ENCODE data around the gene PPA2. TPM values are rescaled to one million over a fixed set of nuclear protein-coding genes. Genes with fewer than 3 reads are reported as not detected.

Gene PPA2
- total RNA-seq, 3 donors from 2014 or later (not counting 1 experiment from before 2014, with no cell fraction given) = 41.6 to 50.6 (median 48.0) TPM

DNA sequence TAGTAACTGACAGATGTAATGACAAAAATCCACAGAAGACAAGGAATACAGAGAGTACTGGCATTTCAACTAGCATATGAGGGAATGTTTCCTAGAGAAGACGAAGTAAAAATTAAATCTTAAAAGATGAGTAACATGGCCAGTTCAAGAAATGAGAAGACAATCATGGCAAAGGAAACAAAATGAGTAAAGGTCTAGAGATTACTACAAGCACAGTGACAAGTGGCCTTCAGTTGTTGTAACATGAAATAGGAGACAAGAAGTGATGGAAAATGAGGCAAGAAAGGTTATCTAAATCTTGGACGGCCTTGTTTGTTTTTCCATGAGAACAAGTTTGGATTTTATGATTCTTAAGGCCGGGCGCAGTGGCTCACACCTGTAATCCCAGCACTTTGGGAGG lies 81.0 kb downstream of the PPA2 start:
- H3K36me3 Mint-ChIP-seq = peaks cover 16% of the 10 kb centered on the region
- TF ChIP-seq, protein P1, sequence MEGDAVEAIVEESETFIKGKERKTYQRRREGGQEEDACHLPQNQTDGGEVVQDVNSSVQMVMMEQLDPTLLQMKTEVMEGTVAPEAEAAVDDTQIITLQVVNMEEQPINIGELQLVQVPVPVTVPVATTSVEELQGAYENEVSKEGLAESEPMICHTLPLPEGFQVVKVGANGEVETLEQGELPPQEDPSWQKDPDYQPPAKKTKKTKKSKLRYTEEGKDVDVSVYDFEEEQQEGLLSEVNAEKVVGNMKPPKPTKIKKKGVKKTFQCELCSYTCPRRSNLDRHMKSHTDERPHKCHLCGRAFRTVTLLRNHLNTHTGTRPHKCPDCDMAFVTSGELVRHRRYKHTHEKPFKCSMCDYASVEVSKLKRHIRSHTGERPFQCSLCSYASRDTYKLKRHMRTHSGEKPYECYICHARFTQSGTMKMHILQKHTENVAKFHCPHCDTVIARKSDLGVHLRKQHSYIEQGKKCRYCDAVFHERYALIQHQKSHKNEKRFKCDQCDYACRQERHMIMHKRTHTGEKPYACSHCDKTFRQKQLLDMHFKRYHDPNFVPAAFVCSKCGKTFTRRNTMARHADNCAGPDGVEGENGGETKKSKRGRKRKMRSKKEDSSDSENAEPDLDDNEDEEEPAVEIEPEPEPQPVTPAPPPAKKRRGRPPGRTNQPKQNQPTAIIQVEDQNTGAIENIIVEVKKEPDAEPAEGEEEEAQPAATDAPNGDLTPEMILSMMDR (IDR thresholded peaks at IDR 0.05) = no peak
- Histone ChIP-seq H3K4me1 (ENCODE audit: control insufficient read depth, insufficient read depth, low read length) (no peaks in the 10 kb centered on the region), H3K27ac (ENCODE audit: low read length) (no peak overlapping the region), H3K4me3 (ENCODE audit: low read length) (no peak overlapping the region), H3K27me3 (ENCODE audit: control insufficient read depth, insufficient read depth, low read length) (no peaks in the 10 kb centered on the region), H3K9me3 (ENCODE audit: control insufficient read depth, insufficient read depth, low read length) (no peaks in the 10 kb centered on the region), H3K36me3 (ENCODE audit: control insufficient read depth, insufficient read depth, low read length) (peaks cover 12% of the 10 kb centered on the region)
- intact Hi-C loops (cut with micrococcal nuclease) = no loop called here
- ATAC-seq (no peak), DNase-seq (no peak)
- no peaks in the 10 kb centered on the region for H3K27me3 Mint-ChIP-seq (ENCODE audit: low read depth in 2 of 2)
- H3K9me3 Mint-ChIP-seq = no peaks in the 10 kb centered on the region
- peaks cover 4 to 8% of the 10 kb centered on the region in 2 donors for H3K4me1 Mint-ChIP-seq
- no peak overlapping the region for H3K27ac Mint-ChIP-seq
- no peak overlapping the region for H3K4me3 Mint-ChIP-seq
- WGBS (ENCODE audit: insufficient coverage) = 95% methylated on average over 4 of the region's 4 CpGs

DNA sequence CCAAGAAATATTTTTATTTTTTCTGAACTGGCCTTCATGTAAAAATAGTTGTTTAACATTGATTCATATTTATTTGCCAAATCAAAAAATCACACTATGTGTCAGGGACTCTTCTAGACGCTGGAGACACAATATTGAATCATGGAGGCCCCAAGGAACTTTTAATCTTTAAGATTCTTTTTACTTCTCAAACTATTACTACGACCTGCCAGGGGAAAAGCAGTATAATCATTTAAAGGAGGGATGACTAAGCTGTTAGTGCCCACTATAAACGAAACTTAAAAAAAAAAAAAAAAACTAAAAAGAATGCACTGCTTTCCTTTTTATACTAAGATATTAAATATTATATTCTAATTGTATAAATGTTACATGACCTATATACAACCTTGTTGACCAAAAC lies 84.7 kb downstream of the PPA2 start:
- TF ChIP-seq, protein P1 (IDR thresholded peaks at IDR 0.05) = no peak
- H3K36me3 Mint-ChIP-seq = peaks cover 7% of the 10 kb centered on the region
- H3K27me3 Mint-ChIP-seq (ENCODE audit: low read depth in 2 of 2) = no peaks in the 10 kb centered on the region
- H3K9me3 Mint-ChIP-seq = no peaks in the 10 kb centered on the region
- DNase-seq = no peak
- Histone ChIP-seq H3K4me3 (ENCODE audit: low read length) (no peak overlapping the region), H3K27me3 (ENCODE audit: control insufficient read depth, insufficient read depth, low read length) (no peaks in the 10 kb centered on the region), H3K4me1 (ENCODE audit: control insufficient read depth, insufficient read depth, low read length) (no peaks in the 10 kb centered on the region), H3K27ac (ENCODE audit: low read length) (no peak overlapping the region), H3K36me3 (ENCODE audit: control insufficient read depth, insufficient read depth, low read length) (peaks cover 25% of the 10 kb centered on the region), H3K9me3 (ENCODE audit: control insufficient read depth, insufficient read depth, low read length) (no peaks in the 10 kb centered on the region)
- H3K4me1 Mint-ChIP-seq = peaks cover 4 to 8% of the 10 kb centered on the region in 2 donors
- WGBS (ENCODE audit: insufficient coverage) = 83% methylated on average over 1 of the region's 3 CpGs
- ATAC-seq = no peak
- H3K4me3 Mint-ChIP-seq = no peak overlapping the region
- H3K27ac Mint-ChIP-seq = no peak overlapping the region
- intact Hi-C loops (cut with micrococcal nuclease) = no loop called here

DNA sequence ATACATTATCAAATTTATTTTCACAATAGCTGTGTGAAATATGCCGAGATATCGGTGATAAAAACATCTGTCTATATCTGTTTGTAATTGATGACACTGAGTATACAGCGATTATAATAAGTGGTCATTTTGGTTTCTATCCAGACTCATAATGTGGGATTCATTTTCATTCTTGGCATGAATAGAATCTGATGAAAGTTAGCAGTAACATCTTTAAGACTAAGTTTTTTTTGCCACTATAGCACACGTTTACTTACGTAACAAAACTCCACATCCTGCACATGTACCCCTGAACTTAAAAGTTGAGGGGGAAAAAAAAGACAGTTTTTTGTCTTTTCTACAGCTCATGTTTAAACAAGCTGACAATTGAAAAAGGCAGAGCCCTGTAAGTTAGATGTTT lies 86.4 kb downstream of the PPA2 start:
- intact Hi-C loops (cut with micrococcal nuclease) = no loop called here
- Histone ChIP-seq H3K27me3 (ENCODE audit: control insufficient read depth, insufficient read depth, low read length) (no peaks in the 10 kb centered on the region), H3K36me3 (ENCODE audit: control insufficient read depth, insufficient read depth, low read length) (peaks cover 31% of the 10 kb centered on the region), H3K9me3 (ENCODE audit: control insufficient read depth, insufficient read depth, low read length) (no peaks in the 10 kb centered on the region), H3K27ac (ENCODE audit: low read length) (no peak overlapping the region), H3K4me3 (ENCODE audit: low read length) (no peak overlapping the region), H3K4me1 (ENCODE audit: control insufficient read depth, insufficient read depth, low read length) (no peaks in the 10 kb centered on the region)
- 100% methylated on average over 2 of the region's 5 CpGs for WGBS (ENCODE audit: insufficient coverage)
- peaks cover 4 to 8% of the 10 kb centered on the region in 2 donors for H3K4me1 Mint-ChIP-seq
- H3K27me3 Mint-ChIP-seq (ENCODE audit: low read depth in 2 of 2) = no peaks in the 10 kb centered on the region
- ATAC-seq (no peak), DNase-seq (no peak)
- H3K4me3 Mint-ChIP-seq = no peak overlapping the region
- TF ChIP-seq, protein P1 (IDR thresholded peaks at IDR 0.05) = no peak
- no peak overlapping the region for H3K27ac Mint-ChIP-seq
- H3K9me3 Mint-ChIP-seq = no peaks in the 10 kb centered on the region
- peaks cover under 1% of the 10 kb centered on the region for H3K36me3 Mint-ChIP-seq

DNA sequence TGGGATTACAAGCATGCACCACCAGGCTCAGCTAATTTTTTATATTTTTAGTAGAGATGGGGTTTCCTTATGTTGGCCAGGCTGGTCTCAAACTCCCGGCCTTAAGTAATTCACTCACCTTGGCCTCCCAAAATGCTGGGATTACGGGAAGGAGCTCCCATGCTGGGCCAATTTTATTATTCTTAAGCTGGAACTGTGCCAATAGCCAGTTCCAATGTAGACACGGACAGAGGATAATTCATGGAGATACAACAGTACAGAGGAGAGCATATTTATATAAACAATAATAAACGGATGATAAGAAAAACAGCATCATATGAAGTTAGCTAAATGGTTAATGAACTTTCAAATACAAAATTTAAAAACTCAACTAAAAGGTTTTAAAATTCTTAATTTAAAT lies 87.8 kb downstream of the PPA2 start:
- TF ChIP-seq, protein P1 (IDR thresholded peaks at IDR 0.05) = no peak
- Mint-ChIP-seq H3K4me3 (no peak overlapping the region), H3K9me3 (no peaks in the 10 kb centered on the region), H3K4me1 (peaks cover 4% of the 10 kb centered on the region in 2 donors), H3K27ac (no peak overlapping the region), H3K36me3 (peaks cover 4% of the 10 kb centered on the region), H3K27me3 (ENCODE audit: low read depth in 2 of 2) (no peaks in the 10 kb centered on the region)
- Histone ChIP-seq H3K36me3 (ENCODE audit: control insufficient read depth, insufficient read depth, low read length) (peaks cover 31% of the 10 kb centered on the region), H3K9me3 (ENCODE audit: control insufficient read depth, insufficient read depth, low read length) (no peaks in the 10 kb centered on the region), H3K4me3 (ENCODE audit: low read length) (no peak overlapping the region), H3K27ac (ENCODE audit: low read length) (no peak overlapping the region), H3K4me1 (ENCODE audit: control insufficient read depth, insufficient read depth, low read length) (no peaks in the 10 kb centered on the region), H3K27me3 (ENCODE audit: control insufficient read depth, insufficient read depth, low read length) (no peaks in the 10 kb centered on the region)
- DNase-seq (no peak), ATAC-seq (no peak)
- 100% methylated on average over 3 of the region's 4 CpGs for WGBS (ENCODE audit: insufficient coverage)
- intact Hi-C loops (cut with micrococcal nuclease) = no loop called here

All from natural killer cell (primary cell).